Neural cell (in vitro differentiated cells): Measurements from ENCODE around the gene TMEM132C. TPM values are rescaled to one million over a fixed set of nuclear protein-coding genes. Genes with fewer than 3 reads are reported as not detected.

ENCODE experiments used
- H2AFZ ChIP-seq: fragments of 200-600, 300-800 bp; sonication (generic), shearing (Covaris generic); 2 replicates; pipeline ENCODE4 v1.6.0; 2014; ENCODE audit warnings: low read depth, mild to moderate bottlenecking, antibody characterized with exemption, low read length, moderate library complexity
- H3F3A ChIP-seq: fragments of 200-600 bp; shearing (Covaris generic); 2 replicates; pipeline ENCODE4 v1.6.1; 2016; ENCODE audit warnings: mild to moderate bottlenecking, moderate library complexity, mixed read lengths, antibody characterized with exemption, low read length; ENCODE audit not compliant: insufficient read depth, poor library complexity, severe bottlenecking
- H3K27ac ChIP-seq: fragments of 200-600, 300-800 bp; sonication (generic), shearing (Covaris generic); 2 replicates; pipeline ENCODE4 v1.5.1; 2014; ENCODE audit warnings: mild to moderate bottlenecking, low read length, moderate library complexity
- H3K27me3 ChIP-seq: fragments of 300-800, 200-600 bp; sonication (generic), shearing (Covaris generic); 2 replicates; pipeline ENCODE4 v1.6.0; 2014; ENCODE audit warnings: mild to moderate bottlenecking, low read depth, low read length, moderate library complexity; ENCODE audit not compliant: insufficient read depth
- H3K36me3 ChIP-seq: fragments of 300-800, 200-600 bp; sonication (generic), shearing (Covaris generic); 2 replicates; pipeline ENCODE4 v1.5.1; 2014; ENCODE audit warnings: mild to moderate bottlenecking, antibody characterized with exemption, low read length, moderate library complexity; ENCODE audit not compliant: insufficient read depth
- H3K4me2 ChIP-seq: fragments of 300-800, 200-600 bp; sonication (generic), shearing (Covaris generic); 2 replicates; pipeline ENCODE4 v1.6.0; 2014; ENCODE audit warnings: mild to moderate bottlenecking, low read length
- H3K4me3 ChIP-seq: fragments of 300-800, 200-600 bp; sonication (generic), shearing (Covaris generic); 2 replicates; pipeline ENCODE4 v1.5.1; 2014; ENCODE audit warnings: mild to moderate bottlenecking, low read length, moderate library complexity
- H3K79me2 ChIP-seq: fragments of 200-600 bp; shearing (Covaris generic); replicated peaks from 2 replicates; pipeline ENCODE4 v1.6.0; 2014; ENCODE audit warnings: mild to moderate bottlenecking, low read length, moderate library complexity; ENCODE audit not compliant: insufficient read depth
- H3K9ac ChIP-seq: fragments of 300-800, 200-600 bp; sonication (generic), shearing (Covaris generic); 2 replicates; pipeline ENCODE4 v1.6.1; 2016; ENCODE audit warnings: mild to moderate bottlenecking, low read length, mixed read lengths
- H3K9me2 ChIP-seq: fragments of 200-600 bp; shearing (Covaris generic); 2 replicates; pipeline ENCODE4 v1.6.1; 2016; ENCODE audit warnings: mild to moderate bottlenecking, low read length, mixed read lengths; ENCODE audit not compliant: insufficient read depth
- H3K9me3 ChIP-seq: fragments of 200-600, 300-800 bp; sonication (generic), shearing (Covaris generic); 2 replicates; pipeline ENCODE4 v1.6.1; 2016; ENCODE audit warnings: mild to moderate bottlenecking, mixed run types, low read length, moderate library complexity, mixed read lengths
- H4K20me1 ChIP-seq: fragments of 200-600 bp; shearing (Covaris generic); 2 replicates; pipeline ENCODE4 v1.6.1; 2016; ENCODE audit warnings: mild to moderate bottlenecking, mixed run types; ENCODE audit not compliant: insufficient read depth
- CTCF ChIP-seq: fragments of 450-650 bp; IDR thresholded peaks from 2 replicates; pipeline ENCODE4 v1.5.1; 2014; ENCODE audit warnings: antibody characterized with exemption, mild to moderate bottlenecking, moderate library complexity; ENCODE audit not compliant: poor library complexity, severe bottlenecking
- EP300 ChIP-seq: fragments of 450-650 bp; conservative IDR thresholded peaks from 2 replicates; pipeline ENCODE4 v1.6.1; 2014; ENCODE audit warnings: antibody characterized with exemption, mild to moderate bottlenecking, moderate library complexity; ENCODE audit not compliant: poor library complexity, severe bottlenecking
- EZH2 ChIP-seq: fragments of 200-600, 300-800 bp; shearing (Covaris generic), sonication (generic); IDR thresholded peaks from 2 replicates; pipeline ENCODE4 v1.6.1; 2014; ENCODE audit warnings: antibody characterized with exemption, low read length, borderline replicate concordance, mild to moderate bottlenecking; ENCODE audit not compliant: insufficient read depth, poor library complexity, severe bottlenecking
- MXI1 ChIP-seq: fragments of 450-650 bp; conservative IDR thresholded peaks from 2 replicates; pipeline ENCODE4 v1.6.1; 2014; ENCODE audit warnings: antibody characterized with exemption, mild to moderate bottlenecking; ENCODE audit not compliant: poor library complexity, severe bottlenecking
- POLR2AphosphoS5 ChIP-seq: IDR thresholded peaks from 2 replicates; pipeline ENCODE4 v1.6.1; 2012
- RAD21 ChIP-seq: fragments of 450-650 bp; conservative IDR thresholded peaks from 2 replicates; pipeline ENCODE4 v1.6.1; 2014; ENCODE audit warnings: antibody characterized with exemption, mild to moderate bottlenecking, moderate library complexity
- REST ChIP-seq: IDR thresholded peaks from 2 replicates; pipeline ENCODE4 v1.6.1; 2012; ENCODE audit warnings: borderline replicate concordance
- SMC3 ChIP-seq: fragments of 450-650 bp; conservative IDR thresholded peaks from 2 replicates; pipeline ENCODE4 v1.6.1; 2014; ENCODE audit warnings: antibody characterized with exemption, mild to moderate bottlenecking, moderate library complexity; ENCODE audit not compliant: poor library complexity
- TAF1 ChIP-seq: IDR thresholded peaks from 2 replicates; pipeline ENCODE4 v1.6.1; 2012; ENCODE audit warnings: low read depth
- polyA plus RNA-seq: library from polyadenylated mRNA; depleted of rRNA; stranded (reverse); fragments of >200 nt; gene quantifications from 2 replicates; pipeline ENCODE4 v1.2.3, GENCODE V29; 2014

Gene TMEM132C
- polyA plus RNA-seq, 1 donor from 2014 or later, result 0.06 TPM

- no peaks in the 10 kb centered on the region for H3F3A ChIP-seq
- no peaks in the 10 kb centered on the region for H4K20me1 ChIP-seq
- H3K36me3 ChIP-seq, result no peaks in the 10 kb centered on the region
- no peak overlapping the region for H3K4me2 ChIP-seq
- no peak overlapping the region for H3K9ac ChIP-seq
- H3K9me3 ChIP-seq, result no peaks in the 10 kb centered on the region
- no peak overlapping the region for H3K27ac ChIP-seq
- H3K9me2 ChIP-seq, result no peaks in the 10 kb centered on the region
- no peaks in the 10 kb centered on the region for H3K79me2 ChIP-seq
- H3K4me3 ChIP-seq, result no peak overlapping the region
- H3K27me3 ChIP-seq, result no peaks in the 10 kb centered on the region
- TF ChIP-seq POLR2AphosphoS5 (no peak), CTCF (no peak), SMC3 (no peak), EP300 (no peak), TAF1 (no peak), REST (no peak), EZH2 (no peak), RAD21 (no peak), MXI1 (no peak)
- H2AFZ ChIP-seq, result no peak overlapping the region
Measured at GRCh38 chr12:128445415-128446127, 178.6 kb downstream of the TMEM132C start.

- H3K27me3 ChIP-seq, result no peaks in the 10 kb centered on the region
- no peaks in the 10 kb centered on the region for H3K79me2 ChIP-seq
- H4K20me1 ChIP-seq, result no peaks in the 10 kb centered on the region
- H3K27ac ChIP-seq, result no peak overlapping the region
- no peaks in the 10 kb centered on the region for H3K9me3 ChIP-seq
- no peaks in the 10 kb centered on the region for H3K36me3 ChIP-seq
- H3K9ac ChIP-seq, result no peak overlapping the region
- peak; percentile 99 for TF ChIP-seq REST
- no peak for TF ChIP-seq MXI1
- no peak for TF ChIP-seq RAD21
- TF ChIP-seq CTCF, result no peak
- TF ChIP-seq EP300, result peak; percentile 94
- TF ChIP-seq EZH2, result no peak
- peak; percentile 86 for TF ChIP-seq POLR2AphosphoS5
- TF ChIP-seq SMC3, result no peak
- TF ChIP-seq TAF1, result no peak
- no peak overlapping the region for H3K4me2 ChIP-seq
- no peak overlapping the region for H3K4me3 ChIP-seq
- no peaks in the 10 kb centered on the region for H3K9me2 ChIP-seq
- no peak overlapping the region for H2AFZ ChIP-seq
- no peaks in the 10 kb centered on the region for H3F3A ChIP-seq
Measured at GRCh38 chr12:128449146-128449894, 182.3 kb downstream of the TMEM132C start.
